ENCODE data around the gene SUFU.
"Not testable (repeated sequence)": the region's sequence is repeated elsewhere in the genome, so short reads cannot be mapped to it uniquely, and the experiment has no call there.

SUFU gene

GRCh38 chr10:102507521-102507920 lies 3.7 kb downstream of the SUFU start:
- intact Hi-C loops (cut with DNase I), result no loop called here
- DNase-seq, result no peak

GRCh38 chr10:102508506-102508905 lies 4.7 kb downstream of the SUFU start:
- intact Hi-C loops (cut with DNase I), result no loop called here
- DNase-seq, result peak in 2 of 10 donors; percentile 18 to 83

GRCh38 chr10:102509387-102509786 lies 5.6 kb downstream of the SUFU start:
- no peak for DNase-seq
- intact Hi-C loops (cut with DNase I), result no loop called here

GRCh38 chr10:102511583-102512274 lies 8.0 kb downstream of the SUFU start:
- peak in 1 of 10 donors; percentile 11 for DNase-seq
- intact Hi-C loops (cut with DNase I), result no loop called here

- intact Hi-C loops (cut with DNase I), result no loop called here
- peak in 1 of 10 donors; percentile 50 for DNase-seq
Observed at GRCh38 chr10:102514487-102515311, 10.9 kb downstream of the SUFU start.

GRCh38 chr10:102515724-102516123 lies 12.0 kb downstream of the SUFU start:
- intact Hi-C loops (cut with DNase I), result no loop called here
- peak in 1 of 10 donors; percentile 29 for DNase-seq

- DNase-seq, result peak in 1 of 10 donors; percentile 11
- intact Hi-C loops (cut with DNase I), result no loop called here
Observed at GRCh38 chr10:102517553-102517952, 13.8 kb downstream of the SUFU start.

- DNase-seq, result peak in 1 of 10 donors; percentile 33
- intact Hi-C loops (cut with DNase I), result no loop called here
Observed at GRCh38 chr10:102519246-102519825, 15.6 kb downstream of the SUFU start.

- intact Hi-C loops (cut with DNase I), result no loop called here
- DNase-seq, result no peak
Observed at GRCh38 chr10:102522874-102523249, 19.1 kb downstream of the SUFU start.

GRCh38 chr10:102523250-102524029 lies 19.7 kb downstream of the SUFU start:
- intact Hi-C loops (cut with DNase I), result no loop called here
- no peak for DNase-seq

GRCh38 chr10:102524746-102525145 lies 21.0 kb downstream of the SUFU start:
- no peak for DNase-seq
- intact Hi-C loops (cut with DNase I), result no loop called here

GRCh38 chr10:102527546-102527945 lies 23.8 kb downstream of the SUFU start:
- no peak for DNase-seq
- intact Hi-C loops (cut with DNase I), result no loop called here

- DNase-seq, result peak in 1 of 10 donors; percentile 45
Observed at GRCh38 chr10:102534333-102534732, 30.6 kb downstream of the SUFU start.

GRCh38 chr10:102534966-102535365 lies 31.2 kb downstream of the SUFU start:
- peak in 1 of 10 donors; percentile 49 for DNase-seq
- intact Hi-C loops (cut with DNase I), result not testable (repeated sequence)

More at GRCh38 chr10:102534333-102534732, 30.6 kb downstream of the SUFU start:
- intact Hi-C loops (cut with DNase I), result no loop called here

GRCh38 chr10:102535481-102536147 lies 31.8 kb downstream of the SUFU start:
- DNase-seq, result peak in 1 of 10 donors; percentile 22
- intact Hi-C loops (cut with DNase I), result no loop called here

GRCh38 chr10:102537367-102537766 lies 33.6 kb downstream of the SUFU start:
- intact Hi-C loops (cut with DNase I), result no loop called here
- no peak for DNase-seq

GRCh38 chr10:102537948-102538347 lies 34.2 kb downstream of the SUFU start:
- DNase-seq, result no peak
- intact Hi-C loops (cut with DNase I), result no loop called here

GRCh38 chr10:102538811-102539210 lies 35.0 kb downstream of the SUFU start:
- DNase-seq, result peak in 1 of 10 donors; percentile 32
- intact Hi-C loops (cut with DNase I), result no loop called here

GRCh38 chr10:102540023-102540422 lies 36.3 kb downstream of the SUFU start:
- DNase-seq, result peak in 1 of 10 donors; percentile 4
- intact Hi-C loops (cut with DNase I), result no loop called here

- intact Hi-C loops (cut with DNase I), result no loop called here
- no peak for DNase-seq
Observed at GRCh38 chr10:102542800-102543418, 39.1 kb downstream of the SUFU start.

Measured in posterior cingulate gyrus (tissue), 11 donors.